Measurements from ENCODE around the gene CCT2.

DNA sequence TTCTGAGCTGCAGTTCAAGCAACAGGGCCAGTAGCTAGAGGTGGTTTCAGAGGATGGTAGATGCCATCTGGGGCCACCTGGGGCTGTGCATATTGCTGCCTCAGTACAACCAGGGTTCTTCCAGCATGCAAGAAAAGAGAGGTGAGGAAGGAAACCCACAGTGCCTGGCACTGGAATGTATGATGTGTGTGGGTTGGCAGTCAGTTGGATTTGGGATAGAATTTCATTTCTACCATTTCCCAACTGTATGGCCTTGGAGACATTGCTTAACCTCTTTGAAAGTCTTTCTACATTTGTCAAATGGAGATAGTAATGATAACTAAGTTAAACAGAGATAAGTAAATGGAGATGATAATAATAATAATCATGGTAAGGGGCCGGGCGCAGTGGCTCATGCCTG lies 35.7 kb downstream of the CCT2 start:
- TF ChIP-seq HDAC6 (IDR thresholded peaks at IDR 0.05; ENCODE audit: low read depth, low read length) (no peak), ZFY (CRISPR knock-in tag; IDR thresholded peaks at IDR 0.05) (no peak), ZBTB4 (CRISPR knock-in tag; IDR thresholded peaks at IDR 0.05; ENCODE audit: borderline replicate concordance) (no peak), SUZ12 (IDR thresholded peaks at IDR 0.05; ENCODE audit: low read depth, low read length) (no peak)
